SK-N-SH treated with all-trans-retinoic acid at 6 μM for 48 hours (cell line): ENCODE results near the gene SGPP2.

Experiments
- ATAC-seq: fragments of 200-7000 bp; cut with Tn5 transposase; 3 replicates; pipeline ENCODE4 v1.9.1; 2020; ENCODE audit warnings: mild to moderate bottlenecking, moderate library complexity
- ARNTL ChIP-seq: fragments of 450-650 bp; formaldehyde crosslinking; IDR thresholded peaks from 2 replicates; pipeline ENCODE4 v1.5.0; 2020; ENCODE audit warnings: low read depth, mild to moderate bottlenecking, moderate library complexity, borderline replicate concordance
- BACH2 ChIP-seq: fragments of 250-450 bp; sonication (Bioruptor Pico); IDR thresholded peaks from 2 replicates; pipeline ENCODE4 v1.9.0; 2021; ENCODE audit warnings: mild to moderate bottlenecking, borderline replicate concordance
- CREB5 ChIP-seq: fragments of 250-450 bp; sonication (Bioruptor Pico); IDR thresholded peaks from 2 replicates; pipeline ENCODE4 v1.5.1; 2020; ENCODE audit warnings: low read depth, mild to moderate bottlenecking, moderate library complexity
- CSDC2 ChIP-seq: fragments of 250-450 bp; sonication (Bioruptor Pico); IDR thresholded peaks from 2 replicates; pipeline ENCODE4 v1.5.0; 2020; ENCODE audit warnings: mild to moderate bottlenecking, moderate library complexity
- CSRNP3 ChIP-seq: fragments of 250-450 bp; sonication (Bioruptor Pico); IDR thresholded peaks from 2 replicates; pipeline ENCODE4 v1.5.1; 2021; ENCODE audit warnings: mild to moderate bottlenecking, moderate library complexity
- ESRRG ChIP-seq: fragments of 250-450 bp; sonication (Bioruptor Pico); IDR thresholded peaks from 2 replicates; pipeline ENCODE4 v1.6.1; 2021; ENCODE audit warnings: mild to moderate bottlenecking
- GLIS3 ChIP-seq: fragments of 250-450 bp; sonication (Bioruptor Pico); IDR thresholded peaks from 2 replicates; pipeline ENCODE4 v1.5.0; 2020; ENCODE audit warnings: mild to moderate bottlenecking, moderate library complexity
- ISL1 ChIP-seq: fragments of 250-450 bp; sonication (Bioruptor Pico); IDR thresholded peaks from 2 replicates; pipeline ENCODE4 v2.1.2; 2022; ENCODE audit warnings: mild to moderate bottlenecking, moderate library complexity
- OSR1 ChIP-seq: fragments of 250-450 bp; sonication (Bioruptor Pico); IDR thresholded peaks from 2 replicates; pipeline ENCODE4 v1.8.0; 2022; ENCODE audit warnings: moderate library complexity, mild to moderate bottlenecking, inconsistent platforms
- PATZ1 ChIP-seq: fragments of 250-450 bp; sonication (Bioruptor Pico); IDR thresholded peaks from 2 replicates; pipeline ENCODE4 v1.8.0; 2020; ENCODE audit warnings: mild to moderate bottlenecking, moderate library complexity, borderline replicate concordance
- PPARA ChIP-seq: fragments of 250-450 bp; sonication (Bioruptor Pico); IDR thresholded peaks from 2 replicates; pipeline ENCODE4 v1.5.0; 2020; ENCODE audit warnings: mild to moderate bottlenecking, borderline replicate concordance
- RARB ChIP-seq: fragments of 250-450 bp; sonication (Bioruptor Pico); IDR thresholded peaks from 2 replicates; pipeline ENCODE4 v1.8.0; 2021; ENCODE audit warnings: mild to moderate bottlenecking, moderate library complexity
- SNAI2 ChIP-seq: fragments of 250-450 bp; sonication (Bioruptor Pico); IDR thresholded peaks from 2 replicates; pipeline ENCODE4 v1.5.0; 2020; ENCODE audit warnings: mild to moderate bottlenecking, moderate library complexity
- TCF4 ChIP-seq: fragments of 250-450 bp; sonication (Bioruptor Pico); IDR thresholded peaks from 2 replicates; pipeline ENCODE4 v1.8.0; 2021; ENCODE audit warnings: mild to moderate bottlenecking, moderate library complexity, borderline replicate concordance
- TOX ChIP-seq: fragments of 250-450 bp; sonication (Bioruptor Pico); IDR thresholded peaks from 2 replicates; pipeline ENCODE4 v1.8.0; 2021; ENCODE audit warnings: mild to moderate bottlenecking, moderate library complexity, borderline replicate concordance
- TSHZ2 ChIP-seq: fragments of 250-450 bp; sonication (Bioruptor Pico); IDR thresholded peaks from 2 replicates; pipeline ENCODE4 v1.5.0; 2020; ENCODE audit warnings: mild to moderate bottlenecking, moderate library complexity
- ZFP3 ChIP-seq: fragments of 250-450 bp; sonication (Bioruptor Pico); IDR thresholded peaks from 2 replicates; pipeline ENCODE4 v1.5.0; 2020; ENCODE audit warnings: mild to moderate bottlenecking, moderate library complexity
- ZFP30 ChIP-seq: fragments of 450-650 bp; formaldehyde crosslinking; IDR thresholded peaks from 2 replicates; pipeline ENCODE4 v1.5.0; 2022; ENCODE audit warnings: mild to moderate bottlenecking, moderate library complexity
- ZNF565 ChIP-seq: fragments of 450-650 bp; formaldehyde crosslinking; conservative IDR thresholded peaks from 2 replicates; pipeline ENCODE4 v1.5.0; 2020; ENCODE audit warnings: low read depth, mild to moderate bottlenecking, moderate library complexity
- ZNF8 ChIP-seq: fragments of 450-650 bp; formaldehyde crosslinking; IDR thresholded peaks from 2 replicates; pipeline ENCODE4 v1.5.0; 2020; ENCODE audit warnings: mild to moderate bottlenecking, moderate library complexity

The SGPP2 gene

GRCh38 chr2:222465746-222466145 lies 41.4 kb downstream of the SGPP2 start:
- ATAC-seq: no peak
- TF ChIP-seq ZFP30 (CRISPR knock-in tag) (no peak), TCF4 (CRISPR knock-in tag) (no peak), ZFP3 (CRISPR knock-in tag) (no peak), RARB (CRISPR knock-in tag) (no peak), PATZ1 (no peak)

- ATAC-seq: peak; percentile 42; the same call in 1 of the 3 replicates
- TF ChIP-seq ISL1: peak; percentile 14; the same call in 1 of the 2 replicates
- no peak for TF ChIP-seq GLIS3
- no peak for TF ChIP-seq ESRRG
- TF ChIP-seq ARNTL (CRISPR knock-in tag): no peak
- TF ChIP-seq ZNF565 (CRISPR knock-in tag): no peak
Measured at GRCh38 chr2:222468346-222468745, 44.0 kb downstream of the SGPP2 start.

- no peak for TF ChIP-seq SNAI2 (CRISPR knock-in tag)
- no peak for TF ChIP-seq CSDC2 (CRISPR knock-in tag)
- TF ChIP-seq ZFP3 (CRISPR knock-in tag): no peak
- TF ChIP-seq PATZ1: no peak
- no peak for TF ChIP-seq BACH2 (CRISPR knock-in tag)
- no peak for TF ChIP-seq ISL1
- no peak for TF ChIP-seq ARNTL (CRISPR knock-in tag)
- no peak for TF ChIP-seq CSRNP3
- no peak for TF ChIP-seq OSR1 (CRISPR knock-in tag)
- no peak for TF ChIP-seq TSHZ2 (CRISPR knock-in tag)
- no peak for TF ChIP-seq ZNF565 (CRISPR knock-in tag)
- TF ChIP-seq TCF4 (CRISPR knock-in tag): no peak
- no peak for TF ChIP-seq PPARA (CRISPR knock-in tag)
- TF ChIP-seq CREB5: no peak
- no peak for TF ChIP-seq RARB (CRISPR knock-in tag)
- TF ChIP-seq ESRRG: no peak
- ATAC-seq: no peak
Measured at GRCh38 chr2:222470802-222471468, 46.6 kb downstream of the SGPP2 start.

- no peak for ATAC-seq
- TF ChIP-seq ZNF8 (CRISPR knock-in tag): no peak
- no peak for TF ChIP-seq ZFP30 (CRISPR knock-in tag)
- TF ChIP-seq TOX (CRISPR knock-in tag): no peak
- TF ChIP-seq GLIS3: no peak
- no peak for TF ChIP-seq PPARA (CRISPR knock-in tag)
- no peak for TF ChIP-seq ZNF565 (CRISPR knock-in tag)
- TF ChIP-seq PATZ1: no peak
- TF ChIP-seq CSRNP3: no peak
- no peak for TF ChIP-seq ZFP3 (CRISPR knock-in tag)
- no peak for TF ChIP-seq ISL1
- no peak for TF ChIP-seq SNAI2 (CRISPR knock-in tag)
Measured at GRCh38 chr2:222477962-222478608, 53.7 kb downstream of the SGPP2 start.
